Measurements from ENCODE around the gene SLC25A38.

The SLC25A38 gene

DNA sequence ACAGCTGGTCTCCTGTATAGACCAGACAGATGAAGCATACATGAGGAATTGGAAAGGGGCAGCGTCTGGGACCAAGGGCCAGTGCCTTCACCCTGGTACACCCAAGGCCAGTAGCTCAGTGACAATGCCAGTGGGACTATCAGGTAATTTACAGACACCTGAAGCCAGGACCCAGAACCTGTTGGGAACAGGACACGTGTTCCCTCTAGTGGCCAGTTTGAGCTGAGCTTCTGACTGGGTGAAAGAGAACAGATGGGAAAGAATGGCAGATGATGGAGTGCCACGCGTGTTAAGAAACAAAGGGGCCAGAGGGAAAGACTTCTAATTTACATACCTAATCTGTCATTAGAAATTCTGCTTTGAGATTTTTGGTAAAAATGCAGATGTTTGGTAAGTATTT, 5.1 kb upstream of the SLC25A38 start:
- Histone ChIP-seq H3K79me2 (ENCODE audit: control insufficient read depth, low read length) (no peaks in the 10 kb centered on the region; the same call in 1 of the 2 replicates), H3K36me3 (ENCODE audit: control insufficient read depth, low read length) (no peaks in the 10 kb centered on the region), H3K4me3 (ENCODE audit: low read length) (no peak overlapping the region), H3F3A (ENCODE audit: control insufficient read depth, insufficient read depth) (no peaks in the 10 kb centered on the region), H3K27ac (ENCODE audit: low read depth, low read length) (no peak overlapping the region), H3K27me3 (ENCODE audit: control insufficient read depth, low read length) (no peaks in the 10 kb centered on the region), H3K9me2 (replicated peaks; ENCODE audit: control insufficient read depth, low read length) (no peaks in the 10 kb centered on the region), H3K4me1 (ENCODE audit: control insufficient read depth, low read length) (peaks cover 15% of the 10 kb centered on the region), H3K4me2 (ENCODE audit: low read length) (no peak overlapping the region), H4K20me1 (ENCODE audit: control insufficient read depth, insufficient read depth, low read depth, low read length) (no peaks in the 10 kb centered on the region), H3K9me3 (ENCODE audit: control insufficient read depth, insufficient read depth, low read length) (no peaks in the 10 kb centered on the region)
- TF ChIP-seq EZH2phosphoT487 (IDR thresholded peaks at IDR 0.05; ENCODE audit: borderline replicate concordance, low read length), result no peak
- TF ChIP-seq, protein P1, sequence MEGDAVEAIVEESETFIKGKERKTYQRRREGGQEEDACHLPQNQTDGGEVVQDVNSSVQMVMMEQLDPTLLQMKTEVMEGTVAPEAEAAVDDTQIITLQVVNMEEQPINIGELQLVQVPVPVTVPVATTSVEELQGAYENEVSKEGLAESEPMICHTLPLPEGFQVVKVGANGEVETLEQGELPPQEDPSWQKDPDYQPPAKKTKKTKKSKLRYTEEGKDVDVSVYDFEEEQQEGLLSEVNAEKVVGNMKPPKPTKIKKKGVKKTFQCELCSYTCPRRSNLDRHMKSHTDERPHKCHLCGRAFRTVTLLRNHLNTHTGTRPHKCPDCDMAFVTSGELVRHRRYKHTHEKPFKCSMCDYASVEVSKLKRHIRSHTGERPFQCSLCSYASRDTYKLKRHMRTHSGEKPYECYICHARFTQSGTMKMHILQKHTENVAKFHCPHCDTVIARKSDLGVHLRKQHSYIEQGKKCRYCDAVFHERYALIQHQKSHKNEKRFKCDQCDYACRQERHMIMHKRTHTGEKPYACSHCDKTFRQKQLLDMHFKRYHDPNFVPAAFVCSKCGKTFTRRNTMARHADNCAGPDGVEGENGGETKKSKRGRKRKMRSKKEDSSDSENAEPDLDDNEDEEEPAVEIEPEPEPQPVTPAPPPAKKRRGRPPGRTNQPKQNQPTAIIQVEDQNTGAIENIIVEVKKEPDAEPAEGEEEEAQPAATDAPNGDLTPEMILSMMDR (IDR thresholded peaks at IDR 0.05; ENCODE audit: low read depth, low read length, poor library complexity, severe bottlenecking), result peak; percentile 86

DNA sequence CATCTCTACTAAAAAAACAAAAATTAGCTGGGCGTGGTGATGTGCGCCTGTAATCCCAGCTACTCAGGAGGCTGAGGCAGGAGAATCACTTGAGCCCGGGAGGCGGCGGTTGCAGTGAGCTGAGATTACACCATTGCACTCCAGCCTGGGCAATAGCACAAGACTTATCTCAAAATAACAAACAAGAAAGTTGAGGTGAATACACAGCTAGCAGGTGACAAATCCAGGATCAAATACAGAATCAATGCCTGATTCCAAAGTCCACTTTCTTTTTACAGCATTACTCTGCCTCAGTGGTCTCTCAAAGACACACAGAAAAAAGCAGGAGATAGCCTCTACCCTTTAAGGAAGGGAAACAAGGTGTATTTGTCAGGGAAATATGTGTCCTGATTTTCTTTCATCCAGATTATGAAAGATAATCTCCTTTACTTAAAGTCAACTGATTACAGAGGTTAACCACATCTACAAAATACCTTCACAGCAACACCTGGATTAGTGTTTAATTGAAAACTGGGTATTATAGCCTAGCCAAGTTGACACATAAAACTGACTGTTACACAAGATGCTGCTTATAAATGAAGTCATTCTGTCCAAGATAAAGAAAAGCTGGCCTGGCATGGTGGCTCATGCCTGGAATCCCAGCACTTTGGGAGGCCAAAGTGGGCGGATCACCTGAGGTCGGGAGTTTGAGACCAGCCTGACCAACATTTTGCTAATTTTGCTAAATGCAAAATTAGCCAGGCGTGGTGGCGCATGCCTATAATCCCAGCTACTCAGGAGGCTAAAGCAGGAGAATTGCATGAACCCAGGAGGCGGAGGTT, 4.0 kb upstream of the SLC25A38 start:
- Histone ChIP-seq H3K4me2 (ENCODE audit: low read length) (no peak overlapping the region), H3F3A (ENCODE audit: control insufficient read depth, insufficient read depth) (no peaks in the 10 kb centered on the region), H4K20me1 (ENCODE audit: control insufficient read depth, insufficient read depth, low read depth, low read length) (no peaks in the 10 kb centered on the region), H3K4me1 (ENCODE audit: control insufficient read depth, low read length) (peaks cover 15% of the 10 kb centered on the region), H3K79me2 (ENCODE audit: control insufficient read depth, low read length) (peaks cover 10% of the 10 kb centered on the region), H3K9me3 (ENCODE audit: control insufficient read depth, insufficient read depth, low read length) (no peaks in the 10 kb centered on the region), H3K27ac (ENCODE audit: low read depth, low read length) (no peak overlapping the region), H3K36me3 (ENCODE audit: control insufficient read depth, low read length) (peaks cover 4% of the 10 kb centered on the region; the same call in 1 of the 2 replicates), H3K27me3 (ENCODE audit: control insufficient read depth, low read length) (no peaks in the 10 kb centered on the region), H3K9me2 (replicated peaks; ENCODE audit: control insufficient read depth, low read length) (no peaks in the 10 kb centered on the region), H3K4me3 (ENCODE audit: low read length) (no peak overlapping the region)
- TF ChIP-seq, protein P1 (IDR thresholded peaks at IDR 0.05; ENCODE audit: low read depth, low read length, poor library complexity, severe bottlenecking), result no peak
- TF ChIP-seq EZH2phosphoT487 (IDR thresholded peaks at IDR 0.05; ENCODE audit: borderline replicate concordance, low read length), result no peak

DNA sequence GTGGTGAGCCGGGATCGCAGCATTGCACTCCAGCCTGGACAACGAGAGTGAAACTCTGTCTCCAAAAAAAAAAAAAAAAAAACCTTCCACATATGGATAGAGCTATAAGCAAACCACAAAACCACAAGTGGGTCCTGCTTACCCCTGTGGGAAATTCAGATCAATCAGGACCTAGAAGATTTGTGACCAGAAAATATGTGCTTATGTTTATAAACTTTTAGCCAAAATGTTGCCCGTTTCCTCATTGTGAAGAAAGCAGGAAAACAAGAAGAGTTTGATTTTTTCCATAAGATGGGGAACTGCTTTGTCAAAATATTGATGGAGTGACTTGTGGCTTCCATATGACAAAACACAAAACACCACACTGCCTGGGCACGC, 3.4 kb upstream of the SLC25A38 start:
- Histone ChIP-seq H3K9me3 (ENCODE audit: control insufficient read depth, insufficient read depth, low read length) (no peaks in the 10 kb centered on the region), H3K4me2 (ENCODE audit: low read length) (no peak overlapping the region), H3F3A (ENCODE audit: control insufficient read depth, insufficient read depth) (no peaks in the 10 kb centered on the region), H4K20me1 (ENCODE audit: control insufficient read depth, insufficient read depth, low read depth, low read length) (peaks cover 3% of the 10 kb centered on the region; the same call in 1 of the 2 replicates), H3K79me2 (ENCODE audit: control insufficient read depth, low read length) (peaks cover 15% of the 10 kb centered on the region), H3K9me2 (replicated peaks; ENCODE audit: control insufficient read depth, low read length) (no peaks in the 10 kb centered on the region), H3K4me3 (ENCODE audit: low read length) (no peak overlapping the region), H3K27ac (ENCODE audit: low read depth, low read length) (no peak overlapping the region), H3K36me3 (ENCODE audit: control insufficient read depth, low read length) (peaks cover 5% of the 10 kb centered on the region), H3K4me1 (ENCODE audit: control insufficient read depth, low read length) (peaks cover 17% of the 10 kb centered on the region), H3K27me3 (ENCODE audit: control insufficient read depth, low read length) (no peaks in the 10 kb centered on the region)
- no peak for TF ChIP-seq EZH2phosphoT487 (IDR thresholded peaks at IDR 0.05; ENCODE audit: borderline replicate concordance, low read length)
- TF ChIP-seq, protein P1 (IDR thresholded peaks at IDR 0.05; ENCODE audit: low read depth, low read length, poor library complexity, severe bottlenecking), result no peak
